GM18861 (cell line): ENCODE measurements around the gene XPNPEP2.

ENCODE experiments used
- ATAC-seq: cut with Tn5 transposase; IDR thresholded peaks from one replicate; pipeline ENCODE4 v1.9.1; 2021; ENCODE audit not compliant: unreplicated experiment

XPNPEP2 gene

GRCh38 chrX:129748305-129748704 is 9.5 kb downstream of the XPNPEP2 start:
- no peak for ATAC-seq

- ATAC-seq: no peak
Measured at GRCh38 chrX:129749069-129749468, 10.3 kb downstream of the XPNPEP2 start.

- ATAC-seq: no peak
Measured at GRCh38 chrX:129750971-129751370, 12.2 kb downstream of the XPNPEP2 start.

GRCh38 chrX:129754056-129755024 is 15.6 kb downstream of the XPNPEP2 start:
- no peak for ATAC-seq

- ATAC-seq: no peak
Measured at GRCh38 chrX:129755779-129756650, 17.2 kb downstream of the XPNPEP2 start.

- ATAC-seq: no peak
Measured at GRCh38 chrX:129759576-129760061, 20.8 kb downstream of the XPNPEP2 start.

GRCh38 chrX:129760155-129760554 is 21.4 kb downstream of the XPNPEP2 start:
- ATAC-seq: no peak

GRCh38 chrX:129760981-129761380 is 22.2 kb downstream of the XPNPEP2 start:
- no peak for ATAC-seq

- ATAC-seq: no peak
Measured at GRCh38 chrX:129761596-129761995, 22.8 kb downstream of the XPNPEP2 start.

GRCh38 chrX:129762448-129762847 is 23.7 kb downstream of the XPNPEP2 start:
- ATAC-seq: no peak

- no peak for ATAC-seq
Measured at GRCh38 chrX:129763666-129764065, 24.9 kb downstream of the XPNPEP2 start.

- no peak for ATAC-seq
Measured at GRCh38 chrX:129768186-129768585, 29.4 kb downstream of the XPNPEP2 start.

- ATAC-seq: no peak
Measured at GRCh38 chrX:129768586-129769466, 30.0 kb downstream of the XPNPEP2 start.

- ATAC-seq: peak; percentile 25
Measured at GRCh38 chrX:129769467-129770154, 30.8 kb downstream of the XPNPEP2 start.

GRCh38 chrX:129771266-129771995 is 32.7 kb downstream of the XPNPEP2 start:
- no peak for ATAC-seq

GRCh38 chrX:129772796-129773431 is 34.1 kb downstream of the XPNPEP2 start:
- peak; percentile 67 for ATAC-seq

GRCh38 chrX:129773649-129774458 is 35.1 kb downstream of the XPNPEP2 start:
- no peak for ATAC-seq
